HG02884 (cell line): ENCODE measurements around the gene SENP3.
A peak's percentile ranks its signal among the peaks of the same experiment; 100 is the strongest.
"Not testable (repeated sequence)": the region's sequence is repeated elsewhere in the genome, so short reads cannot be mapped to it uniquely, and the experiment has no call there.

Source experiments
- ATAC-seq: cut with Tn5 transposase; IDR thresholded peaks from one replicate; pipeline ENCODE4 v1.9.1; 2021; ENCODE audit warnings: mild to moderate bottlenecking, moderate library complexity; ENCODE audit not compliant: unreplicated experiment

SENP3 gene

GRCh38 chr17:7591596-7591995 is 29.9 kb downstream of the SENP3 start:
- ATAC-seq: no peak

DNA sequence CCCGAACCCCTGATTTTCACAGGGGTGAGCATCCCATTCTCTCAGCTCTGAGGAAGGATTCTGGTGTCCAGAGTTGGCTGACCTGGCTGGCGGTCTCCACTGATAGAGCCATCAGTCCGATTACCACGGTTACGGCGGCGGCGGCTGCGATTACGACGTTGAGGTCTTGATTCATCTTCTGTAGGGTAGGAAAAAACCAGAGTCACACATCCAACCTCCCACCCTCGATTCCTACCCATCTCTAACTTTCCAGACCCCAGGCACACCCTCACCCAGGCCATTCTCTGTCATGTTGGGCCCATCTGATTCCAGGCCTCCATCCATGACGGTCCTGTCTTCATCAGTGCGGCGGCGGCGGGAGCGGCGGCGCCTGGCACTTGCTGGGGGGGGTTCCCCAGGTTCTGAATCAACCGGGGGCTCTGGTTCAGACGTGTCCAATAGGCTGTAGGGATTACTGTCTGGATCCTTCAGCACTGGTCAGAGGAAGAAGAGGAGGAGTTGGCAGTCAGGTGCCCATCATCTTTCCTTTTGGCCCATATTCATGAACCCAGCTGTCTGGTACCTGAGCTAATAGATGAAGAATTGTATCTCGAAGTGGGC is 30.8 kb downstream of the SENP3 start:
- ATAC-seq: no peak

DNA sequence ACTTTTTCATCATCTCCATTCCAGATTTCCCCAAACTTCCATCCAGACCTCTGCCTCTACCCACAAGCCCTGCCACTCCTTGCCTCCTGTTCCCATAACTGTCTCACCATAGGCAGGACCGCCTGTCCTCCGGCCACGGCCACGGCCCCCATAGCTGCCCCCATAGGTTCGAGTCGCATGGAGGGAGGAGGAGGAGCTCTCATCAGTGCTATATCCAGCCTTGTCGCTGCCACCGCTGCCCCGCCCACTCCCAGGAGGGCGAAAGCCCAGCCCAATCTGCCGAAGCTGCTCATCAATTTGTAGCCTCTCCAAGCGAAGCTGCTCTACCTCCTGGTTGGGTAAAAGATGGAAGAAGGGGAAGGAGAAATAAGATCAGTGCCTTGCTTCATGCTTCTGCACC is 31.6 kb downstream of the SENP3 start:
- ATAC-seq: no peak

DNA sequence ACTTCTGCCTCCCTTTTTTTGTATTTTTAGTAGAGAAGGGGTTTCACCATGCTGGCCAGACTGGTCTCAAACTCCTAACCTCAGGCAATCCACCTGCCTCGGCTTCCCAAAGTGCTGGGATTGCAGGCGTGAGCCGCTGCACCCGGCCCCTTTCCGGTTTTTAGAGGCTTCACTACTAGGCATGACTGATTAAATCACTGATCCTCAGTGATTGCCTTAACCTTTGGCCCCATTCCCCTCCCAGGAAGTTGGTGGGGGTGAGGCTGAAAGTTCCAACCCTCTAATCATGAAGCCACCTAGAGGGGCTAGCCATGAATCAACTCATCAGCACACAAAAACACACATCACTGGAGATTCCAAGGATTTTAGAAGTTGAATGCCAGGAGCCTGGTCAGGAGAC is 35.8 kb downstream of the SENP3 start:
- not testable (repeated sequence) for ATAC-seq

GRCh38 chr17:7606280-7606679 is 44.6 kb downstream of the SENP3 start:
- ATAC-seq: no peak

DNA sequence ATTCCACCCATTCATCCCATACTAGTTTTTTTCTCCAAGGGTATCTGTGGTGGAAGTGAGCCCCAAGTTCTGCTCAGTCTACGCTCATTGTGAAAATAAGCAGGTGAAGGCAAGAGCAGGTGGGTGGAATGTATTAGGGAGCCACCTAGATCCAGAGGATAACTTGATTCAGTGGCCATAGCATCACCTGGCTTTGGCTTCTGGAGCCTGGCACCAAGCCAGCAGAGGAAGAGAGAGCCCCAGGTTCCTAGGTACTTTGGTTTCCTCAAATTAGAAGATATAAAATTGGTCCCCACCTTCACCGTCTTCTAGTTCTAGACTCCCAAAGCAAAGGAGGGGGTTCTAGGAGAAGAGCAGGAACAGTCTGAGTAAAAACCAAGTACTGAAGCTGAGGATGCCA is 48.9 kb downstream of the SENP3 start:
- no peak for ATAC-seq

GRCh38 chr17:7611635-7612293 is 50.0 kb downstream of the SENP3 start:
- ATAC-seq: no peak

GRCh38 chr17:7612294-7612640 is 50.5 kb downstream of the SENP3 start:
- no peak for ATAC-seq

DNA sequence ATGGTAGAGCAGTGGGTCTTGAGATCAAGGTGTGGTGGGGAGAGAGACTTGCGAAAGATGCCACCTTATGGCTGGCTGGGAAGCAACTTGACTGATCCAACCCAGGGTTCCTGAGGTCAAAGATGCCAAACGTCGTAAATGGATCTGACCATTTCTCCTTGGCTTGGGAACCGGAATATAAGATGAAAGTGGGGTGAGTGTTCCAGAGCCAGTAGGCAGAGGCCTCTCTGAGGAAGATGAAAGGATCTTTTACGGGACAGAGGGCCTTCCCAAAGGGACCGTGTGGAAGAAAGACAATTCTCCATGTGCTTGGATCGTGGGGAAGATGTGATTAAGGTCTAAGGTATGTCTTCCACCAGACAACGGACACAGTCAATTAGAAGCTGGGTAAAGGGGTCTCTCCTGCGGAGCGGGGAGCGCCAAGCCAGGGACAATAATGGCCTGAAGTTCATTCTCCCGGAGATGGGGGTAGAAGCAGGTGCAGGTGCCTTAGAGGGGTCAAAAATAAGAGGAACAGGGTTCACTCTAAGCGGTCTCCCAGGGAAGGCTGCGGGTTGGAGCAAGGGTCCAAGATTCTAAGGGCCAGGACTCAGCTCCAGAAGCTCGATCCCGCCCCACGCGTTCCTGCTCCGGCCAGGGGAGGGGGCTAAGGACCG is 52.2 kb downstream of the SENP3 start:
- no peak for ATAC-seq

DNA sequence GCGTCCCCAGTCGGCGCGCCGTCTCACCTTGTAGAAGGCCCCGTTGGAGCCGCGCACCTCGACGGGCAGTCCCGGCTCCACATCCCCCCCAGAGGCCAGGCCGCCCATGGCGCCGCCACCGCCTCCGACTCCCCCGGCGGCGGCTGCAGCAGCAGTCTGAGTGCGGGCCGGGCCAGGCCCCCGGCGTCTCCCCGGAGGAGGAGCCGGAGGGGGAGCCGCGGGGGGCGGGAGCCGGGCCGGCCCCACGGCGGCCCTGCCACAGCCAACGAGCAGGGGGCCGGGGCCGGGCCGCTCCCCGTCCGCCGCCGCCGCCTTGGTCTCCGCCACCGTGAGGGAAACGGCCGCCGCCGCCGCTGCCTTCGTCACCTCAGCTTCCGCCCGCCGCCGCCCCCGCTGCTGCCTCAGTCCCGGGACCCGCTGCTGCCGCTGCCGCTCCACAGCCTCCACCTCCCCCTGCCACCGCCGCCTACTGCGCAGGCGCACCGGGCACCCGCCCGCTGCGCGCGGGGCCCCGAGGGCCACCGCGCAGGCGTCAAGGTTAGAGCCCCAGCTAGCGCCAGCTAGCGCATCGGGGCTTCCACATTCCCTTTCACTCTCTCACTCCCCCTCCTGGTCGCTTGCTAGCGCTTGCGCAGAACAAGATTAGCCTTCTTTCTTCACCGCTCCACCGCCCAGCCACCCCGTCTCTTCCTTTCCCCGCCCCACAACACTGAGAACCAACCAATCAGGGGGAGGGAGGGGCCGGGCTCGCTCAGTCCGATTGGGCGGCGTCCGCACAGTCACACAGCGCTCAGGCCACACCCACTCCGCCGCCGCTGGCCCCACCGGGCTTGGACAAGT is 52.9 kb downstream of the SENP3 start, which contains the start of gene FXR2:
TSS of gene FXR2 (minus strand) at position 473 of the 840 bp plus-strand sequence. CDS start at position 108, 365 bp downstream.
- ATAC-seq: peak; percentile 69

GRCh38 chr17:7615265-7615747 is 53.6 kb downstream of the SENP3 start:
- no peak for ATAC-seq

DNA sequence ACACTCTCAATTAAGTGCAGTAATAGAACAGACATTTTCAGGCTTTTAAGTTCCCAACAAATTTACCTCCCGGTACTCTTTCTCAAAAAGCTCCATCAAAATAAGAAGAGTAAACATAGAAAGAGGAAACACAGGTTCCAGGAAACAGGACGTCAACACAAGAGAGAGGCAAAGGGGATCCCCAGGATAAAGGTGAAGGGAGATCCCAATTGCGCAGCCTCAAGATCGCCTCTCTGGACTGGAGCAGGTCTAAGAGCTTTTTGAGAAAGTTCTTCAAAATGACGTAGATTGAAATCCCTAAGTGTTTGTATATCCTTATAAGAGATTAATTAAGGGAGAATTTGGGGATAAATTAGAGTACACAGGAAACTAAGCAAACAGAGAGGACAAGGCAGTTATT is 56.9 kb downstream of the SENP3 start:
- ATAC-seq: no peak

GRCh38 chr17:7620835-7621234 is 59.1 kb downstream of the SENP3 start:
- ATAC-seq: no peak
